ENCODE measurements around the gene SPATA46. TPM values are rescaled to one million over a fixed set of nuclear protein-coding genes. Genes with fewer than 3 reads are reported as not detected.
A peak's percentile ranks its signal among the peaks of the same experiment; 100 is the strongest.

SPATA46 gene
- total RNA-seq, 2 donors from 2014 or later, result not detected

DNA sequence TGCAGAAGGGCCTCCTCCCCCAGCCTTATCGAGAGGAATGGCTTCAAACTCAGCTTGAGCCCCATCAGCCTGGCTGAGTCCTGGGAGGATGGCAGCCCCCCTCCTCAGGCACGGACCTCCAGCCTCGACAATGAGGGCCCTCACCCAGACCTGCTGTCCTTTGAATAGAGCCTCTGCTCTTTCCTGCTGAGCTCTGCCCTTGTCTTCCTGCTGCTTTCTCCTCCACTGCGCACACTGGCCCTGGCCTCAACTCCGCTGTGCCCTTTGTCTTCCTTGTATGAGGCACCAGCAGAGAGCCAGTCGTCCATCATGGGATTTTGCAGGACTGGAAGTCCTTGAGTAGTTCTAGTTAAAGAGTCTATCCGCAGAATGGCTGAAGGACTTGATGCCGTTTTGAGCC, 6.9 kb upstream of the SPATA46 start:
- DNase-seq, result no peak
- intact Hi-C loops (cut with DNase I), result loop anchor here (10.0 kb wide), 1 partner anchor 99 kb away; no protein-coding TSS in a partner anchor
- TF ChIP-seq, protein P1, sequence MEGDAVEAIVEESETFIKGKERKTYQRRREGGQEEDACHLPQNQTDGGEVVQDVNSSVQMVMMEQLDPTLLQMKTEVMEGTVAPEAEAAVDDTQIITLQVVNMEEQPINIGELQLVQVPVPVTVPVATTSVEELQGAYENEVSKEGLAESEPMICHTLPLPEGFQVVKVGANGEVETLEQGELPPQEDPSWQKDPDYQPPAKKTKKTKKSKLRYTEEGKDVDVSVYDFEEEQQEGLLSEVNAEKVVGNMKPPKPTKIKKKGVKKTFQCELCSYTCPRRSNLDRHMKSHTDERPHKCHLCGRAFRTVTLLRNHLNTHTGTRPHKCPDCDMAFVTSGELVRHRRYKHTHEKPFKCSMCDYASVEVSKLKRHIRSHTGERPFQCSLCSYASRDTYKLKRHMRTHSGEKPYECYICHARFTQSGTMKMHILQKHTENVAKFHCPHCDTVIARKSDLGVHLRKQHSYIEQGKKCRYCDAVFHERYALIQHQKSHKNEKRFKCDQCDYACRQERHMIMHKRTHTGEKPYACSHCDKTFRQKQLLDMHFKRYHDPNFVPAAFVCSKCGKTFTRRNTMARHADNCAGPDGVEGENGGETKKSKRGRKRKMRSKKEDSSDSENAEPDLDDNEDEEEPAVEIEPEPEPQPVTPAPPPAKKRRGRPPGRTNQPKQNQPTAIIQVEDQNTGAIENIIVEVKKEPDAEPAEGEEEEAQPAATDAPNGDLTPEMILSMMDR (IDR thresholded peaks at IDR 0.05), result no peak
- Histone ChIP-seq H3K4me1 (no peaks in the 10 kb centered on the region), H3K36me3 (no peaks in the 10 kb centered on the region), H3K9me3 (no peaks in the 10 kb centered on the region), H3K27me3 (no peaks in the 10 kb centered on the region), H3K9ac (ENCODE audit: low read depth in 2 of 2, low read length in 2 of 2) (no peak overlapping the region), H3K27ac (no peak overlapping the region), H3K4me3 (no peak overlapping the region)

DNA sequence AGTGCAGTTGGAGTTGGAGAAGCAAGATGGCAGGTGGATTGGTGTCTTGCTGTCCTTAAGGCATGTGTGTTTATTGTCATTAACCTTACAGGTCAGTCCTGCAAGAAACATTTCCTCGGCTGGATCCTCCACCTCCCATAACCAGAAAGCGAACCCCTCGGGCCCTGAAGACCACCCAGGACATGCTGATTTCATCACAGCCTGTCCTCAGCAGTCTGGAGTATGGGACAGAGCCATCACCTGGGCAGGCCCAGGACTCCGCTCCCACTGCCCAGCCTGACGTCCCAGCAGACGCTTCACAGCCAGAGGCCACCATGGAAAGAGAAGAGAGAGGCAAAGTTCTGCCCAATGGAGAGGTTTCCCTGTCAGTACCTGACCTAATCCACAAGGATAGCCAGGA, 6.4 kb upstream of the SPATA46 start:
- no peaks in the 10 kb centered on the region for H3K27me3 ChIP-seq
- intact Hi-C loops (cut with DNase I), result loop anchor here (10.0 kb wide), 1 partner anchor 98 kb away; no protein-coding TSS in a partner anchor
- H3K27ac ChIP-seq, result peak overlapping the region; percentile 94
- H3K9ac ChIP-seq (ENCODE audit: low read depth in 2 of 2, low read length in 2 of 2), result no peak overlapping the region
- no peaks in the 10 kb centered on the region for H3K9me3 ChIP-seq
- no peaks in the 10 kb centered on the region for H3K4me1 ChIP-seq
- H3K36me3 ChIP-seq, result no peaks in the 10 kb centered on the region
- TF ChIP-seq, protein P1 (IDR thresholded peaks at IDR 0.05), result no peak
- no peak overlapping the region for H3K4me3 ChIP-seq
- no peak for DNase-seq

DNA sequence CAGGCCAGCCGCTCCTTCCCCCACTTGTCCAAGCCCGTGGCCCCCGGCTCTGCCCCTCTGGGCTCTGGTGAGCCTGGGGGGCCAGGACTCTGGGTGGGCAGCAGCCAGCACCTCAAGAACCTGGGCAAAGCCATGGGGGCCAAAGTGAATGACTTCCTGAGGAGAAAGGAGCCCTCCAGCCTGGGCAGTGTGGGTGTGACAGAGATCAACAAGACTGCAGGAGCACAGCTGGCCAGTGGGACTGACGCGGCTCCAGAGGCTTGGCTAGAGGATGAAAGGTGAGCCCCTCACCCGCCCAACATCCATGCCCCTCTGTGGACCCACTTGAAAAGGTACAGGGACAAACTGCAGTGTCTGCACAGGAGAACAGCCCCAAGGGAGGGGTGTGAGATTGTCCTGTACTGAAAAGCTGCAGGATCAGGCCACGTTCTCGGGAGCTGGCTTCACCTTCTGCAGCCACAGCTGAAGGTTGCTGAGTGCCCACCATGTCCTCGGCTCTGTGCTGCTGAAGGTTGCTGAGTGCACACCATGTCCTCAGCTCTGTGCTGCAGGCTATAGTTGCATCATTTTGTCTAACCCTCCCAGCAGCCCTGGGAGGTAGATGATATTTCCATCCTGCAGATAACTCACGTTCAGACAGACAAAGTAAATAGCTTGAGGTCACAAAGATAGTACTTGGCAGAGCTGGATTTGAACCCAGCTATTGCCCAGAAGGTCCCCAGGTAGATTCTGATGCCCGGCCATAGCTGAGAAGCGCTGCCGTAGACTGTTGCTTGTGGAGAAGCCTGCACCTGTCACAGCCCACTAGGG, 5.5 kb upstream of the SPATA46 start:
- Histone ChIP-seq H3K36me3 (no peaks in the 10 kb centered on the region), H3K4me1 (no peaks in the 10 kb centered on the region), H3K9ac (ENCODE audit: low read depth in 2 of 2, low read length in 2 of 2) (peak overlapping the region in 1 of 2 donors; percentile 70), H3K27ac (peak overlapping the region; percentile 94), H3K27me3 (no peaks in the 10 kb centered on the region), H3K4me3 (no peak overlapping the region), H3K9me3 (no peaks in the 10 kb centered on the region)
- intact Hi-C loops (cut with DNase I), result loop anchor here (10.0 kb wide), 1 partner anchor 97 kb away; no protein-coding TSS in a partner anchor
- no peak for DNase-seq
- TF ChIP-seq, protein P1 (IDR thresholded peaks at IDR 0.05), result no peak

DNA sequence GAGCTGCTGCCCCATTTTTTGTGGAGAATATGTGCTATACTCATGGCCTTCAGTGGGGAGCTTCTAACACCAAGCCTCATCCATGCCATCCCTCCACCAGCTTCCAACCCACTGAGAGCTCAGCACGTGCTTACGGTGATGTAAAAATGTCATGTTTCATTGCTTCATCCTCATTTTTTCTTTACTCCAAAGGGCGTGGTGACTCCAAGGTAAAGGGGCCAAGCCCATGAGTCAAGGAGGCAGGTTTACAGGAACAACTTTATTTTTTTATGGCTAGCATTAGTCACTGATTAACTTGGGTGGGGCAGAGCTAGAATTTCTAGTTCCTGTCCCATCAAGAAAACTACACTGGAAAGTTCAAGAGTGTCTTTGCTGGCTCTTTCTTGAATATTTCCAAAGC, 4.7 kb upstream of the SPATA46 start, which contains the start of gene C1orf226:
Gene C1orf226 (plus strand): TSS at position 346 of the 400 bp plus-strand sequence. CDS start 174 bp downstream, outside the sequence.
- Histone ChIP-seq H3K9ac (ENCODE audit: low read depth in 2 of 2, low read length in 2 of 2) (peak within 1 kb of the TSS in 1 of 2 donors; percentile 70), H3K27me3 (no peaks in the 10 kb centered on the region), H3K27ac (peak within 1 kb of the TSS; percentile 94), H3K9me3 (no peaks in the 10 kb centered on the region), H3K4me1 (no peaks in the 10 kb centered on the region), H3K4me3 (no peak within 1 kb of the TSS), H3K36me3 (no peaks in the 10 kb centered on the region)
- DNase-seq, result peak; percentile 77
- TF ChIP-seq, protein P1 (IDR thresholded peaks at IDR 0.05), result no peak
- intact Hi-C loops (cut with DNase I), result loop anchor here (10.0 kb wide), 1 partner anchor 97 kb away; no protein-coding TSS in a partner anchor

DNA sequence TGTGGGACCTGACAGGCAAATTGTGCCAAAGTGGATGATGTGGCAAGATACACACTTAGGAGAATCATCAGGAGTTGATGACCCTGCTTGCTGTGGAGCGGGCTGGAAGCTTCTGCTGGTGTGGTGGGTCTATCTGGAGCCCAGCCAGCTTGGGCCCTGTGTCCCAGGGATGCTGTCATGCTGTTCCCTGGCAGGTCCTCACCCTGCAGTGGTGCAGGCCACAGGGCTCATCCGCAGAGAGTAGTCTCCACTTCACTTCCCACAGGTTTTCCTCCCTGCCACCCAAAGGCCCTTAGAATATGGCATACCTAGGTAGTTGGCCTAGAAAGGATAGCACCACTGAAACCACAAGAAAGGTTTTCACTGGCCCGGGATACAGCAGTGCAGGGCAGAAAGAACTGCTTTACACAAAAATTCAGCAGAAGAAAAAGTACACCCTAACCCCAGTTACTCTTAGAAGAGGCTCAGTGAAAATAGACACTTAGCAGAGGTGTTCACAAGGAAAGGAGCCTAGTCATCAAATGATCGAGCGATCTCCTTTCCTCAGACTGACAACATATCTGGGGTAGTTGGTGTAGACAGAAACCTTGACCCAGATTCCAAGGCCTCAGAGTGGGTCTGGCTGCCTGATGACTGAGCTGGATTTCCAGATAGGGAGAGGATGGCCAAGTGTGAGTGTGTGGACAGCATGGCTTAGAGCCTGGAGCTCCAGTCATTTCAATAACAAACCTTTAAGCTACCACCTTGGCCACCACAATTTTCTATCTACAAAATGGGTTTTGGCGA, 3.6 kb upstream of the SPATA46 start:
- TF ChIP-seq, protein P1 (IDR thresholded peaks at IDR 0.05), result no peak
- intact Hi-C loops (cut with DNase I), result loop anchor here (10.0 kb wide), 1 partner anchor 95 kb away; no protein-coding TSS in a partner anchor
- Histone ChIP-seq H3K9me3 (no peaks in the 10 kb centered on the region), H3K9ac (ENCODE audit: low read depth in 2 of 2, low read length in 2 of 2) (no peak overlapping the region), H3K4me3 (no peak overlapping the region), H3K36me3 (no peaks in the 10 kb centered on the region), H3K27me3 (no peaks in the 10 kb centered on the region), H3K4me1 (no peaks in the 10 kb centered on the region), H3K27ac (no peak overlapping the region)
- peak; percentile 19 for DNase-seq

All from colonic mucosa (tissue), 4 donors.